K562 (cell line): ENCODE measurements around the gene CCDC27. TPM values are rescaled to one million over a fixed set of nuclear protein-coding genes. Genes with fewer than 3 reads are reported as not detected.

ENCODE experiments used
- ARID2 ChIP-seq: fragments of 450-650 bp; IDR thresholded peaks from 2 replicates; pipeline ENCODE4 v1.6.1; 2017; ENCODE audit warnings: antibody characterized with exemption, mild to moderate bottlenecking
- CBX2 ChIP-seq: fragments of 200-600 bp; sonication (generic); IDR thresholded peaks from one replicate; pipeline ENCODE4 v1.6.1; 2012; ENCODE audit warnings: mild to moderate bottlenecking, low read length, inconsistent platforms; ENCODE audit not compliant: insufficient read depth, poor library complexity, severe bottlenecking
- CXXC5 ChIP-seq: fragments of 250-450 bp; sonication (Bioruptor Pico); IDR thresholded peaks from 2 replicates; pipeline ENCODE4 v1.8.0; 2022; ENCODE audit warnings: inconsistent platforms, mild to moderate bottlenecking, moderate library complexity
- DACH1 ChIP-seq: fragments of 450-650 bp; IDR thresholded peaks from 2 replicates; pipeline ENCODE4 v1.6.1; 2018; ENCODE audit not compliant: partially characterized antibody
- GTF2E2 ChIP-seq: fragments of 200-800 bp; sonication (Bioruptor generic); IDR thresholded peaks from 2 replicates; pipeline ENCODE4 v1.6.1; 2016; ENCODE audit warnings: missing genetic modification characterization, missing compliant biosample characterization
- KDM1A ChIP-seq, 2 experiments: fragments of 450-650 bp; IDR thresholded peaks; 2 replicates each; pipeline ENCODE4 v1.6.1; 2016; ENCODE audit warnings: mild to moderate bottlenecking in 2 of 2
- KLF6 ChIP-seq: fragments of 250-450 bp; sonication (Bioruptor Pico); IDR thresholded peaks from 2 replicates; pipeline ENCODE4 v1.4.0; 2020; ENCODE audit warnings: mild to moderate bottlenecking, moderate library complexity, borderline replicate concordance
- NCOA1 ChIP-seq: fragments of 450-650 bp; IDR thresholded peaks from 2 replicates; pipeline ENCODE4 v1.6.1; 2016; ENCODE audit warnings: low read depth
- NFIX ChIP-seq: fragments of 250-450 bp; sonication (Bioruptor Pico); IDR thresholded peaks from 2 replicates; pipeline ENCODE4 v1.4.0; 2020; ENCODE audit warnings: low read depth, mild to moderate bottlenecking, moderate library complexity
- POLR3A ChIP-seq: IDR thresholded peaks from 2 replicates; pipeline ENCODE4 v1.6.1; 2011; ENCODE audit warnings: borderline replicate concordance, mild to moderate bottlenecking, moderate library complexity; ENCODE audit not compliant: insufficient read length, insufficient read depth; ENCODE audit errors: extremely low read depth
- PPARD ChIP-seq: fragments of 250-450 bp; sonication (Bioruptor Pico); IDR thresholded peaks from 2 replicates; pipeline ENCODE4 v1.8.0; 2022; ENCODE audit warnings: inconsistent platforms, mild to moderate bottlenecking, moderate library complexity
- SNIP1 ChIP-seq: fragments of 450-650 bp; IDR thresholded peaks from 2 replicates; pipeline ENCODE4 v1.7.1; 2017; ENCODE audit warnings: low read depth, mild to moderate bottlenecking
- TFE3 ChIP-seq: fragments of 450-650 bp; formaldehyde crosslinking; IDR thresholded peaks from 2 replicates; pipeline ENCODE4 v1.4.0; 2020; ENCODE audit warnings: mild to moderate bottlenecking, mixed read lengths
- U2AF1 ChIP-seq: fragments of 200-400 bp; formaldehyde crosslinking; optimal IDR thresholded peaks from 2 replicates; pipeline ENCODE3; 2017; ENCODE audit warnings: mild to moderate bottlenecking, low read depth, low read length, moderate library complexity
- ZC3H8 ChIP-seq: fragments of 450-650 bp; IDR thresholded peaks from 2 replicates; pipeline ENCODE4 v1.6.1; 2017
- ZFPM2 ChIP-seq: fragments of 250-450 bp; sonication (Bioruptor Pico); IDR thresholded peaks from 2 replicates; pipeline ENCODE4 v1.5.1; 2022; ENCODE audit warnings: mild to moderate bottlenecking
- ZNF395 ChIP-seq: fragments of 200-800 bp; sonication (Bioruptor generic); IDR thresholded peaks from 2 replicates; pipeline ENCODE4 v1.6.1; 2017; ENCODE audit warnings: missing genetic modification characterization, missing compliant biosample characterization
- ZNF57 ChIP-seq: fragments of 450-650 bp; formaldehyde crosslinking; IDR thresholded peaks from 2 replicates; pipeline ENCODE4 v1.4.0; 2020; ENCODE audit warnings: mild to moderate bottlenecking, moderate library complexity
- polyA plus RNA-seq, 8 experiments: library from polyadenylated mRNA; depleted of rRNA in 4 of 8; stranded (reverse) in 5 of 8; unstranded in 3 of 8; fragments of >200 nt; fragmentation: Nextera tagmentation in 2 of 8; fragmentation: Illumina TruSeq in 1 of 8; extraction: Ambion mirVana in 2 of 8; extraction: Trizol in 1 of 8; gene quantifications; 2 replicates each; pipeline versions ENCODE4 v1.2.1 to v1.2.3, GENCODE V29; 2011 to 2014; ENCODE audit warnings: inconsistent platforms in 1 of 8, missing spikeins in 1 of 8
- total RNA-seq, 7 experiments: library from RNA; depleted of rRNA in 6 of 7; stranded (reverse); fragments of >200 nt in 6 of 7; fragmentation: Illumina TruSeq in 2 of 7; extraction: Trizol in 2 of 7; gene quantifications; 2 replicates each; pipeline versions ENCODE4 v1.2.1 to v1.2.3, GENCODE V29; 2011 to 2021; ENCODE audit warnings: low replicate concordance in 1 of 7
- TF ChIP-seq, protein P1 (sequence below): sonication (generic); formaldehyde crosslinking; IDR thresholded peaks from 2 replicates; pipeline ENCODE4 v1.8.1; 2023; ENCODE audit warnings: mild to moderate bottlenecking, missing genetic modification reagents
- TF ChIP-seq, protein P2 (sequence below): conservative IDR thresholded peaks from 2 replicates; pipeline ENCODE4 v1.6.1; 2011; ENCODE audit warnings: low read depth, mild to moderate bottlenecking, low read length; ENCODE audit not compliant: control insufficient read depth

Gene CCDC27
- total and polyA plus RNA-seq, 9 of the 15 experiments (the other 6 are each of a cell fraction or from before 2014, with no cell fraction given), result 0.01 to 0.04 TPM; not detected in 7

- no peak for TF ChIP-seq TFE3 (CRISPR knock-in tag)
- TF ChIP-seq CXXC5 (CRISPR knock-in tag), result no peak
- no peak for TF ChIP-seq NCOA1
- 0 out of 2 replicates have a peak, but pooled peaks have one; percentile 45 for TF ChIP-seq ZNF57
- TF ChIP-seq ZNF395 (CRISPR knock-in tag), result no peak
- no peak for TF ChIP-seq ZFPM2
- TF ChIP-seq SNIP1, result no peak
- TF ChIP-seq NFIX (CRISPR knock-in tag), result no peak
- TF ChIP-seq POLR3A, result no peak
- no peak for TF ChIP-seq DACH1
- TF ChIP-seq, protein P1, sequence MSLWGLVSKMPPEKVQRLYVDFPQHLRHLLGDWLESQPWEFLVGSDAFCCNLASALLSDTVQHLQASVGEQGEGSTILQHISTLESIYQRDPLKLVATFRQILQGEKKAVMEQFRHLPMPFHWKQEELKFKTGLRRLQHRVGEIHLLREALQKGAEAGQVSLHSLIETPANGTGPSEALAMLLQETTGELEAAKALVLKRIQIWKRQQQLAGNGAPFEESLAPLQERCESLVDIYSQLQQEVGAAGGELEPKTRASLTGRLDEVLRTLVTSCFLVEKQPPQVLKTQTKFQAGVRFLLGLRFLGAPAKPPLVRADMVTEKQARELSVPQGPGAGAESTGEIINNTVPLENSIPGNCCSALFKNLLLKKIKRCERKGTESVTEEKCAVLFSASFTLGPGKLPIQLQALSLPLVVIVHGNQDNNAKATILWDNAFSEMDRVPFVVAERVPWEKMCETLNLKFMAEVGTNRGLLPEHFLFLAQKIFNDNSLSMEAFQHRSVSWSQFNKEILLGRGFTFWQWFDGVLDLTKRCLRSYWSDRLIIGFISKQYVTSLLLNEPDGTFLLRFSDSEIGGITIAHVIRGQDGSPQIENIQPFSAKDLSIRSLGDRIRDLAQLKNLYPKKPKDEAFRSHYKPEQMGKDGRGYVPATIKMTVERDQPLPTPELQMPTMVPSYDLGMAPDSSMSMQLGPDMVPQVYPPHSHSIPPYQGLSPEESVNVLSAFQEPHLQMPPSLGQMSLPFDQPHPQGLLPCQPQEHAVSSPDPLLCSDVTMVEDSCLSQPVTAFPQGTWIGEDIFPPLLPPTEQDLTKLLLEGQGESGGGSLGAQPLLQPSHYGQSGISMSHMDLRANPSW (CRISPR knock-in tag), result no peak
- TF ChIP-seq CBX2, result no peak
- TF ChIP-seq U2AF1, result no peak
- no peak for TF ChIP-seq ARID2
- no peak for TF ChIP-seq ZC3H8
- TF ChIP-seq KLF6 (CRISPR knock-in tag), result no peak
- TF ChIP-seq, protein P2, sequence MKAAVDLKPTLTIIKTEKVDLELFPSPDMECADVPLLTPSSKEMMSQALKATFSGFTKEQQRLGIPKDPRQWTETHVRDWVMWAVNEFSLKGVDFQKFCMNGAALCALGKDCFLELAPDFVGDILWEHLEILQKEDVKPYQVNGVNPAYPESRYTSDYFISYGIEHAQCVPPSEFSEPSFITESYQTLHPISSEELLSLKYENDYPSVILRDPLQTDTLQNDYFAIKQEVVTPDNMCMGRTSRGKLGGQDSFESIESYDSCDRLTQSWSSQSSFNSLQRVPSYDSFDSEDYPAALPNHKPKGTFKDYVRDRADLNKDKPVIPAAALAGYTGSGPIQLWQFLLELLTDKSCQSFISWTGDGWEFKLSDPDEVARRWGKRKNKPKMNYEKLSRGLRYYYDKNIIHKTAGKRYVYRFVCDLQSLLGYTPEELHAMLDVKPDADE, result no peak; the same call in 1 of the 2 replicates
- TF ChIP-seq PPARD (CRISPR knock-in tag), result no peak
- no peak for TF ChIP-seq KDM1A (IDR thresholded peaks at IDR 0.05)
- no peak for TF ChIP-seq GTF2E2 (tag)
These were observed 24.1 kb downstream of the CCDC27 start (continued) for GRCh38 chr1:3776231-3776961.
